ENCODE results near the gene LAMA1. TPM values are rescaled to one million over a fixed set of nuclear protein-coding genes. Genes with fewer than 3 reads are reported as not detected.

The LAMA1 gene, protein sequence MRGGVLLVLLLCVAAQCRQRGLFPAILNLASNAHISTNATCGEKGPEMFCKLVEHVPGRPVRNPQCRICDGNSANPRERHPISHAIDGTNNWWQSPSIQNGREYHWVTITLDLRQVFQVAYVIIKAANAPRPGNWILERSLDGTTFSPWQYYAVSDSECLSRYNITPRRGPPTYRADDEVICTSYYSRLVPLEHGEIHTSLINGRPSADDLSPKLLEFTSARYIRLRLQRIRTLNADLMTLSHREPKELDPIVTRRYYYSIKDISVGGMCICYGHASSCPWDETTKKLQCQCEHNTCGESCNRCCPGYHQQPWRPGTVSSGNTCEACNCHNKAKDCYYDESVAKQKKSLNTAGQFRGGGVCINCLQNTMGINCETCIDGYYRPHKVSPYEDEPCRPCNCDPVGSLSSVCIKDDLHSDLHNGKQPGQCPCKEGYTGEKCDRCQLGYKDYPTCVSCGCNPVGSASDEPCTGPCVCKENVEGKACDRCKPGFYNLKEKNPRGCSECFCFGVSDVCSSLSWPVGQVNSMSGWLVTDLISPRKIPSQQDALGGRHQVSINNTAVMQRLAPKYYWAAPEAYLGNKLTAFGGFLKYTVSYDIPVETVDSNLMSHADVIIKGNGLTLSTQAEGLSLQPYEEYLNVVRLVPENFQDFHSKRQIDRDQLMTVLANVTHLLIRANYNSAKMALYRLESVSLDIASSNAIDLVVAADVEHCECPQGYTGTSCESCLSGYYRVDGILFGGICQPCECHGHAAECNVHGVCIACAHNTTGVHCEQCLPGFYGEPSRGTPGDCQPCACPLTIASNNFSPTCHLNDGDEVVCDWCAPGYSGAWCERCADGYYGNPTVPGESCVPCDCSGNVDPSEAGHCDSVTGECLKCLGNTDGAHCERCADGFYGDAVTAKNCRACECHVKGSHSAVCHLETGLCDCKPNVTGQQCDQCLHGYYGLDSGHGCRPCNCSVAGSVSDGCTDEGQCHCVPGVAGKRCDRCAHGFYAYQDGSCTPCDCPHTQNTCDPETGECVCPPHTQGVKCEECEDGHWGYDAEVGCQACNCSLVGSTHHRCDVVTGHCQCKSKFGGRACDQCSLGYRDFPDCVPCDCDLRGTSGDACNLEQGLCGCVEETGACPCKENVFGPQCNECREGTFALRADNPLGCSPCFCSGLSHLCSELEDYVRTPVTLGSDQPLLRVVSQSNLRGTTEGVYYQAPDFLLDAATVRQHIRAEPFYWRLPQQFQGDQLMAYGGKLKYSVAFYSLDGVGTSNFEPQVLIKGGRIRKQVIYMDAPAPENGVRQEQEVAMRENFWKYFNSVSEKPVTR (N-terminal part only)
- 1 to 10 TPM in 5 of 6 donors, under 1 TPM in 1; 0.89 to 3.1 (median 1.5) TPM for total RNA-seq

DNA sequence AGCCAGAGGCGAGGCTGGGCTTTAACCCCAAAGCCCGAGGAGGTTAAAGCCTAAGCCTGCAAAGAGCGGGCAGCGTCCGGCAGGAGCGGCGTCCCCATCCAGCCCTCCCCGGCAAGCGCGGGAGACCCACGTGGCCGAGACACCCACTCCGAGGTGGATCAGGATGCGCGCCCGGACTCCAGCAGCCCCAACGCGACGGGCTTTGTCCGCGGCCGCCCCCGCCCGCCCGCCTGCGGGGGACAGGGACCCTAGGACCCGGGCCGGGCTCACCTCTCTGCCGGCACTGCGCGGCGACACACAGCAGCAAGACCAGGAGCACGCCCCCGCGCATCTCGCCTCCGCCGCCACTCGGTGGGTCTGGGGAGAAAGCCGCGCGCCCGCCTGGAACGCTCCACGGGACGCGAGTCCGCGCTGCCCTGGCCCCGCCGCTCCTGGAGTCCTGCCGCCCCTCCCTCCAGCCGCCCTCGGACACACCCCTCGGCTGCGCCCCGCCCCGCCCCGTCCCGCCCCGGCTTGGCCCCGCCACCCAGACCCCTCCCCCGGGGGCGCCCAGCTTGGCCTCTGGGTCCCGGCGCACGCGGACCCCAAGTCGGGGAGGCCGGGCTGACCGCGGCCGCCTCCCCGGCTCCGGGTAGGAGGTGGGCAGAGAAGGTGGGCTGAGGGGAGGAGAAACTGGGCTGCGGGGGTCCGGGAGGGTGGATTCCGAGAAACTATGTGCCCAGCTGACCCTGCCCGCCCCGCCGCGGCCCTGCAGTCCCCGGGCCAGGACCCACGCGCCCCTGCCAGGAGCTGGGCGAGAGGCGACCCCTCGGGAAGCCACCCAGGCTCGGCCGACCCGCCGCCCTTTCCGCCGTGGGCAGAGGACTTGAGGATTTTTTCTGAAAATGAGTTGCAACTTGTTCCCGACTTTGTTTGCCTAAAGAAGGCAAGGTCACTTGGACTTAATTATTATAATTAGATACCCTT is at the start of gene LAMA1:
Gene LAMA1, minus strand, starts transcription at position 408 of the 966 bp plus-strand sequence. Its CDS starts 77 bp downstream, at position 331.
- peak within 1 kb of the TSS in 3 of 4 donors; percentile 34 to 51 (median 47) for H3K4me3 ChIP-seq
- TF ChIP-seq POLR2A (IDR thresholded peaks at IDR 0.05): no peak
- no peak for TF ChIP-seq EP300 (IDR thresholded peaks at IDR 0.05)
- TF ChIP-seq, protein P1, sequence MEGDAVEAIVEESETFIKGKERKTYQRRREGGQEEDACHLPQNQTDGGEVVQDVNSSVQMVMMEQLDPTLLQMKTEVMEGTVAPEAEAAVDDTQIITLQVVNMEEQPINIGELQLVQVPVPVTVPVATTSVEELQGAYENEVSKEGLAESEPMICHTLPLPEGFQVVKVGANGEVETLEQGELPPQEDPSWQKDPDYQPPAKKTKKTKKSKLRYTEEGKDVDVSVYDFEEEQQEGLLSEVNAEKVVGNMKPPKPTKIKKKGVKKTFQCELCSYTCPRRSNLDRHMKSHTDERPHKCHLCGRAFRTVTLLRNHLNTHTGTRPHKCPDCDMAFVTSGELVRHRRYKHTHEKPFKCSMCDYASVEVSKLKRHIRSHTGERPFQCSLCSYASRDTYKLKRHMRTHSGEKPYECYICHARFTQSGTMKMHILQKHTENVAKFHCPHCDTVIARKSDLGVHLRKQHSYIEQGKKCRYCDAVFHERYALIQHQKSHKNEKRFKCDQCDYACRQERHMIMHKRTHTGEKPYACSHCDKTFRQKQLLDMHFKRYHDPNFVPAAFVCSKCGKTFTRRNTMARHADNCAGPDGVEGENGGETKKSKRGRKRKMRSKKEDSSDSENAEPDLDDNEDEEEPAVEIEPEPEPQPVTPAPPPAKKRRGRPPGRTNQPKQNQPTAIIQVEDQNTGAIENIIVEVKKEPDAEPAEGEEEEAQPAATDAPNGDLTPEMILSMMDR (IDR thresholded peaks at IDR 0.05): no peak
- TF ChIP-seq POLR2AphosphoS5 (IDR thresholded peaks at IDR 0.05): no peak
- H3K4me1 ChIP-seq: peaks cover 17 to 24% (median 18%) of the 10 kb centered on the region in 4 donors
- 11 to 27% methylated on average over 6 to 51 of the region's 95 CpGs for WGBS, 2 donors
- peak in 1 of 2 donors; percentile 86 for DNase-seq
- H3K27me3 ChIP-seq: peaks cover 0 to 28% (median 9%) of the 10 kb centered on the region in 4 donors
- no peak within 1 kb of the TSS for H3K27ac ChIP-seq
- no peaks in the 10 kb centered on the region for H3K9me3 ChIP-seq
- no peaks in the 10 kb centered on the region for H3K36me3 ChIP-seq
- peak in 1 of 2 donors; percentile 90 for ATAC-seq (ENCODE audit: low FRiP score in 2 of 2)

DNA sequence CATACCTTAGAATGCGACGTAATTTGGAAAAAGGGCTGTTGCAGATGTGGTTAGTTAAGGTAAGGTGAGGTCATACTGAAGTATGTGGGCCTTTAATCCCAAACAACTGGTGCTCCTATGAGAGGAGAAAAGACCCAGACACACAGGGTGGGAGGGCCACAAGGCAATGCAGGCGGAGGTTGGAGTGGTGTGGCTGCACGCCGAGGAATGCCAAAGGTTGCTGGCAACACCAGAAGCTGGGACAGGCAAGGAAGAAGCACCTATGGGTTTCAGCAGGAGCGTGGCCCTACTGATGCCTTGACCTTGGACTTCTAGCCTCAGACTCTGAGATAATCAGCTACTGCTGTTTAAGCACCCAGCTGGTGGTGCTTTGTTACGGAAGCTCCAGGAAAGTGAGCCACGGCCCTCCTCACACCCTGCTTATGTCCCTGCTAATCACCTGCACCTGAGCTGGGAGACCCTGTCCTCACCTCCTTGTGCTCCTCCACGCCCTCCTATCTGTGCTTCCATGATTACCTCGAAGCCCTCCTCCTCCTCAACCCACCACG is 48.3 kb upstream of the LAMA1 start:
- Histone ChIP-seq H3K9me3 (no peaks in the 10 kb centered on the region), H3K36me3 (no peaks in the 10 kb centered on the region), H3K4me3 (no peak overlapping the region), H3K27me3 (no peaks in the 10 kb centered on the region), H3K4me1 (no peaks in the 10 kb centered on the region), H3K27ac (no peak overlapping the region)
- DNase-seq: no peak
- WGBS, 2 donors: 87 to 91% methylated on average over 11 of the region's 11 CpGs
- ATAC-seq (ENCODE audit: low FRiP score in 2 of 2): no peak
- TF ChIP-seq, protein P1 (IDR thresholded peaks at IDR 0.05): no peak
- no peak for TF ChIP-seq POLR2A (IDR thresholded peaks at IDR 0.05)
- no peak for TF ChIP-seq POLR2AphosphoS5 (IDR thresholded peaks at IDR 0.05)
- TF ChIP-seq EP300 (IDR thresholded peaks at IDR 0.05): no peak

DNA sequence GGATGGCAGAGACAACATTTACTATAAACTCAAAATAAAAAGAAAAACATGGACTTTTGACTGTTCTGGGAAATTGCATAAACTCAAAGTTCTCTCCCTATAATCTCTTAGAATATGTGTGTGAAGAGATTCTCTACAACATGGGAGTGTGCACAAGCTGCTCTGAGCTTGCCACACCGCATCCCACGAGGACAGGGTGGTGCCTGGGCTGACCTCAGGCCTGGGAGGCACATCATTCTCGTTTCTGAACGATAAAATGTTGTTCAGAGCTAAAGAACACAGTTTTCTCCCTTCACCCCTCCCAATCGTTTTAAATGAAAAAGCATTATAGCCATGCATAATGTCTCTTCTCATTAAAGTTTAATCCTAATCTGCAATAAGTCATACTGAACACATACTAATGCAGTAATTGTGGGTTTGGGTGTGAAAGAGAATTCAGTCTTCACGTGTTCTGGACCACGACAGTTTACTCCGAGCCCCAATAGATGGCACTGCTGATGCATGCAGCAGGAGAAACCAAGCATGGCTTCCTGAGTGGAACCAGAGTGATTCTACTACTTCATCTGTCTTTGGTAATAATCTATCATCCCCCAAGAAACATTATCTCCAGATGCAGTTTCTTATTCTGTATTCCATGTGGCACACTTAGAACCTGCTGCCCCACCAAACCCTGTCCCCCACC is 46.9 kb upstream of the LAMA1 start:
- no peak for DNase-seq
- Histone ChIP-seq H3K4me1 (no peaks in the 10 kb centered on the region), H3K4me3 (no peak overlapping the region), H3K27ac (no peak overlapping the region), H3K9me3 (no peaks in the 10 kb centered on the region), H3K27me3 (no peaks in the 10 kb centered on the region), H3K36me3 (no peaks in the 10 kb centered on the region)
- peak in 1 of 2 donors; percentile 54 for ATAC-seq (ENCODE audit: low FRiP score in 2 of 2)
- TF ChIP-seq EP300 (IDR thresholded peaks at IDR 0.05): no peak
- TF ChIP-seq, protein P1 (IDR thresholded peaks at IDR 0.05): peak in 1 of 6 experiments; percentile 21
- 48 to 51% methylated on average over 8 of the region's 8 CpGs for WGBS, 2 donors
